Upper lobe of left lung (tissue), 6 donors: ENCODE measurements around the gene GPR183. TPM values are rescaled to one million over a fixed set of nuclear protein-coding genes. Genes with fewer than 3 reads are reported as not detected.
A peak's percentile ranks its signal among the peaks of the same experiment; 100 is the strongest.

Experiments used
- ATAC-seq, 2 donors: fragments of 200-7000 bp; cut with Tn5 transposase; one replicate each; pipeline ENCODE4 v1.9.1; 2022; ENCODE audit warnings: mild to moderate bottlenecking in 2 of 2, moderate library complexity in 2 of 2; ENCODE audit not compliant: low FRiP score in 2 of 2
- DNase-seq, 2 donors: peaks; one replicate each; pipeline ENCODE4 v3.0.0-alpha.2; 2019 to 2020
- H3K27ac ChIP-seq, 4 donors: fragments of 200-600 bp; sonication (generic); one replicate each; pipeline ENCODE4 v1.5.1; 2016 to 2019
- H3K27me3 ChIP-seq, 4 donors: fragments of 200-600 bp; sonication (generic); one replicate each; pipeline ENCODE4 v1.5.1; 2017 to 2019
- H3K36me3 ChIP-seq, 4 donors: fragments of 200-600 bp; sonication (generic); one replicate each; pipeline ENCODE4 v1.5.1; 2016 to 2019
- H3K4me1 ChIP-seq, 4 donors: fragments of 200-600 bp; sonication (generic); one replicate each; pipeline ENCODE4 v1.5.1; 2018 to 2019
- H3K4me3 ChIP-seq, 4 donors: fragments of 200-600 bp; sonication (generic); one replicate each; pipeline ENCODE4 v1.5.1; 2017 to 2019; ENCODE audit warnings: mild to moderate bottlenecking in 2 of 4, moderate library complexity in 1 of 4
- H3K9me3 ChIP-seq, 4 donors: fragments of 200-600 bp; sonication (generic); one replicate each; pipeline ENCODE4 v1.5.1; 2018 to 2019
- EP300 ChIP-seq, 4 donors: sonication (generic); formaldehyde crosslinking; IDR thresholded peaks; one replicate each; pipeline ENCODE4 v1.5.1; 2017; ENCODE audit warnings: antibody characterized with exemption in 4 of 4, control low read depth in 2 of 4
- POLR2A ChIP-seq, 4 donors: fragments of 450-650 bp; IDR thresholded peaks; one replicate each; pipeline ENCODE4 v1.5.1; 2016 to 2017; ENCODE audit warnings: antibody characterized with exemption in 4 of 4, mild to moderate bottlenecking in 2 of 4
- POLR2AphosphoS5 ChIP-seq, 2 donors: sonication (generic); formaldehyde crosslinking; IDR thresholded peaks; one replicate each; pipeline ENCODE4 v1.5.1; 2017; ENCODE audit warnings: antibody characterized with exemption in 2 of 2
- WGBS, 2 donors: methylation state at CpG; one replicate each; pipeline ENCODE4 v1.1.5; 2017 to 2018; 5-methylcytosine and 5-hydroxymethylcytosine counted together
- total RNA-seq, 6 donors: library from RNA; depleted of rRNA in 4 of 6; stranded (reverse); fragments of >200 nt in 4 of 6; gene quantifications; one replicate each; pipeline versions ENCODE4 v1.1.0 to v1.2.1, GENCODE V29; 2016 to 2021
- TF ChIP-seq, protein P1 (sequence below), 6 experiments: fragments of 450-650 bp in 4 of 6; fragments of 200-600 bp in 2 of 6; sonication (generic) in 2 of 6; IDR thresholded peaks; one replicate each; pipeline ENCODE4 v1.5.1; 2016 to 2019; ENCODE audit warnings: antibody characterized with exemption in 6 of 6
- donor health status: DM: no; HTN: no; CAD: no; lungs with moderate emphysema.
- donor health status: DM: no; HTN: yes; CAD: no; lungs with severe emphysema.

The GPR183 gene
- total RNA-seq, 6 donors from 2014 or later, result 2.6 to 13.5 (median 10.0) TPM

DNA sequence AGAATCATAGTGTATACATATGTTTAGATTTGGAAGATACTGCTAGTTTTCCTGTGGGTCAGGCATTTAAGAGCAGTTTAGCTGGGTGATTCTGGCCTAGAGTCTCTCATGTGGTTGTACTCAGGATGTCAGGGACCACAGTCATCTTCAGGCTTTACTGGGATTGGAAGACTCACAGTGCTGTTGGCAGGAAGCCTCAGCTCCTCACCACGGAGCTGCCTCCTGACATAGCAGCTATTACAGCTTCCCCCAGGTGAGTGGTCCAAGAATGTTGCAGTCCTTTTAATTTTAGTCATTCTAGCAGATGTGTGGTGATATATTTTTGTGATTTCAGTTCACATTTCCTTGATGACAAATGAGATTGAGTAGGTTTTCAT, 32.1 kb downstream of the GPR183 start:
- DNase-seq (no peak), ATAC-seq (no peak)
- Histone ChIP-seq H3K27me3 (no peaks in the 10 kb centered on the region), H3K4me3 (no peak overlapping the region), H3K36me3 (no peaks in the 10 kb centered on the region), H3K27ac (no peak overlapping the region), H3K9me3 (peaks cover 0 to 5% (median 4%) of the 10 kb centered on the region in 4 donors), H3K4me1 (peaks cover 2 to 14% (median 5%) of the 10 kb centered on the region in 4 donors)
- WGBS, 2 donors, result 38 to 57% methylated on average over 1 of the region's 1 CpG
- TF ChIP-seq POLR2AphosphoS5 (IDR thresholded peaks at IDR 0.05) (peak in 1 of 2 donors; percentile 8), POLR2A (IDR thresholded peaks at IDR 0.05) (no peak)

DNA sequence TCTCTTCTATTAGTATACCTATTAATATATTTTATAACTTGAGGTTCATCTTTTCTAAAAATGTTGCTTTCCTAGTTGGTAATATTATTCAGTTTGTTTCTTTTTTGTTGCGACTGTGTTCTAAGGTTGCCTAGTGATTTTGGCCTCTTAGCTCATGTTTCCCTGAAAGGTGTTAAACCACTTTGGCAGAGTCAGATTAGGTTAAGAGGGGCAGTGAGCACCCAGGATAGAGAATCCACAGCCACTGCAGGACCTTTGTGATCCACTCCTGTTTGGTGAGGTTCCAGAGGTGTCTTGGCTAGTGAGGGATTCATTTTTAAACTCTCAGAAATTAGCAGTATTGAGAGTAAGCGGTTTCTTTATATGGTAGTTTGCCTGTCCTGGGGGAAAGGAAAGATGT, 34.1 kb downstream of the GPR183 start:
- H3K4me1 ChIP-seq, result peaks cover 0 to 12% (median 3%) of the 10 kb centered on the region in 4 donors
- DNase-seq, result no peak
- peaks cover 0 to 5% (median 4%) of the 10 kb centered on the region in 4 donors for H3K9me3 ChIP-seq
- no peak overlapping the region for H3K4me3 ChIP-seq
- no peaks in the 10 kb centered on the region for H3K27me3 ChIP-seq
- WGBS, 2 donors, result 98 to 100% methylated on average over 2 of the region's 2 CpGs
- no peaks in the 10 kb centered on the region for H3K36me3 ChIP-seq
- ATAC-seq, result no peak
- H3K27ac ChIP-seq, result no peak overlapping the region
- no peak for TF ChIP-seq EP300 (IDR thresholded peaks at IDR 0.05)
- TF ChIP-seq POLR2AphosphoS5 (IDR thresholded peaks at IDR 0.05), result no peak

DNA sequence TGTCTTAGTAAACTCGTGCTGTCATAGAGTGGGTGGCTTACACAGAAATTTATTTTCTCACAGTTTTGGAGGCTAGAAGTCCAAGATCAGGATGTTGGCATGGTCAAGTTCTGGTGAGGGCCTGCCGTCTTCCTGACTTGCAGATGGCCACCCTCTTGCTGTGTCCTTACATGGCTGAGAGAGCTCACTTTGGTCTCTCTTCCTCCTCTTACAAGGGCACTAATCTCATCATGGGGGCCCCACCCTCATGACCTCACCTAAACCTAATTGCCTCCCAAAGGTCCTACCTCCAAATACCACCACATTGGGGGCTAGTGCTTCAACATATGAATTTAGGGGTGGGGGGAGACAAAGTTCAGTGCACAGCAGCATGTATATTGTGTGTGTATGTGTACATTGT, 34.7 kb downstream of the GPR183 start:
- peaks cover 0 to 5% (median 4%) of the 10 kb centered on the region in 4 donors for H3K9me3 ChIP-seq
- peaks cover 0 to 12% (median 3%) of the 10 kb centered on the region in 4 donors for H3K4me1 ChIP-seq
- DNase-seq, result no peak
- H3K27me3 ChIP-seq, result no peaks in the 10 kb centered on the region
- H3K27ac ChIP-seq, result no peak overlapping the region
- ATAC-seq, result no peak
- WGBS, 2 donors, result 94 to 96% methylated on average over 2 of the region's 2 CpGs
- H3K4me3 ChIP-seq, result no peak overlapping the region
- H3K36me3 ChIP-seq, result peaks cover 0 to 4% (median 1%) of the 10 kb centered on the region in 4 donors
- TF ChIP-seq POLR2A (IDR thresholded peaks at IDR 0.05), result no peak
- TF ChIP-seq, protein P1, sequence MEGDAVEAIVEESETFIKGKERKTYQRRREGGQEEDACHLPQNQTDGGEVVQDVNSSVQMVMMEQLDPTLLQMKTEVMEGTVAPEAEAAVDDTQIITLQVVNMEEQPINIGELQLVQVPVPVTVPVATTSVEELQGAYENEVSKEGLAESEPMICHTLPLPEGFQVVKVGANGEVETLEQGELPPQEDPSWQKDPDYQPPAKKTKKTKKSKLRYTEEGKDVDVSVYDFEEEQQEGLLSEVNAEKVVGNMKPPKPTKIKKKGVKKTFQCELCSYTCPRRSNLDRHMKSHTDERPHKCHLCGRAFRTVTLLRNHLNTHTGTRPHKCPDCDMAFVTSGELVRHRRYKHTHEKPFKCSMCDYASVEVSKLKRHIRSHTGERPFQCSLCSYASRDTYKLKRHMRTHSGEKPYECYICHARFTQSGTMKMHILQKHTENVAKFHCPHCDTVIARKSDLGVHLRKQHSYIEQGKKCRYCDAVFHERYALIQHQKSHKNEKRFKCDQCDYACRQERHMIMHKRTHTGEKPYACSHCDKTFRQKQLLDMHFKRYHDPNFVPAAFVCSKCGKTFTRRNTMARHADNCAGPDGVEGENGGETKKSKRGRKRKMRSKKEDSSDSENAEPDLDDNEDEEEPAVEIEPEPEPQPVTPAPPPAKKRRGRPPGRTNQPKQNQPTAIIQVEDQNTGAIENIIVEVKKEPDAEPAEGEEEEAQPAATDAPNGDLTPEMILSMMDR (IDR thresholded peaks at IDR 0.05), result no peak
- TF ChIP-seq POLR2AphosphoS5 (IDR thresholded peaks at IDR 0.05), result no peak
- TF ChIP-seq EP300 (IDR thresholded peaks at IDR 0.05), result no peak

DNA sequence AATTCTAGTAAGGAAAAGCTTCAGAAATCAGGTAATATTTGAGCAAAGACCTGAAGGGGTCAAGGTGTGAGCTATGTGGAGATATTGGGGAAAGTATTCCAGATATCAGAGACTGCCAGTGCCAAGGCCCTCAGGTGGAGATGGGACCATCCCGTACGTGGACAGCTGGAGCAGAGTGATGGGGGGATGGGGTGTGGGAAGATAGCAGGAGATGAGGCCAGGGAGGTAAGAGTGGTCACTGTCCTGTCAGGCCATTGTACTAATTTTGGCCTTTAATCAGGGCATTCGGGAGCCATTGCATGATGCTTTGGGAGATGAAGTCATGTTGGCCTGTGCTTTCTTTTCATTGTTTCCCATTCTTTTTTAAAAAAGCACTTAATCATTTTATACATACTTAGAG, 36.0 kb downstream of the GPR183 start:
- TF ChIP-seq EP300 (IDR thresholded peaks at IDR 0.05) (no peak), POLR2A (IDR thresholded peaks at IDR 0.05) (no peak), POLR2AphosphoS5 (IDR thresholded peaks at IDR 0.05) (no peak)
- TF ChIP-seq, protein P1 (IDR thresholded peaks at IDR 0.05), result no peak
- H3K4me1 ChIP-seq, result peaks cover 0 to 12% (median 2%) of the 10 kb centered on the region in 4 donors
- no peaks in the 10 kb centered on the region for H3K27me3 ChIP-seq
- 83 to 90% methylated on average over 3 of the region's 3 CpGs for WGBS, 2 donors
- no peak overlapping the region for H3K4me3 ChIP-seq
- peak overlapping the region; percentile 29 to 57 (median 44) for H3K27ac ChIP-seq
- DNase-seq, result no peak
- H3K36me3 ChIP-seq, result peaks cover 0 to 4% (median 1%) of the 10 kb centered on the region in 4 donors
- ATAC-seq, result no peak
- H3K9me3 ChIP-seq, result peaks cover 0 to 5% (median 4%) of the 10 kb centered on the region in 4 donors

DNA sequence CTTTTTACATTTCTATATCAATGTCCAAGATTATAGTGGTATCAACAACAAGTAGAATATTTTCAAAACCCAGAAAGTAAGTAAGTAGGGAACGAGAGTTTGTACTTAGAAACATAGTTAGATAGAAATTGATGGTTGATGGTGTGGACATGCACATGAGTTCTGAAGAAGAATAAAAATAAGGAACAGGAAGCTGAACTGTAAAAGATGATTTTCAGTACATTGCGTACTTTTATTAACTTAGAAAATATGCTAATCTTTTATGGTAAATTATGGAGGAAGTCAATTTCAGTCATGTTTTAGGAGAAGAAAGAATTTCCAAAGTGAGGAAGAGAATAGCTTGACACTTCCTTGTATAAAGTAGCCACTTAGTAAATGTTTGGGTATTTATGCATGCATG, 36.7 kb downstream of the GPR183 start:
- H3K9me3 ChIP-seq, result peaks cover 0 to 5% (median 4%) of the 10 kb centered on the region in 4 donors
- TF ChIP-seq, protein P1 (IDR thresholded peaks at IDR 0.05), result no peak
- TF ChIP-seq EP300 (IDR thresholded peaks at IDR 0.05), result peak in 1 of 4 donors; percentile 43
- 75 to 78% methylated on average over 2 of the region's 2 CpGs for WGBS, 2 donors
- peaks cover 0 to 4% (median 1%) of the 10 kb centered on the region in 4 donors for H3K36me3 ChIP-seq
- H3K27me3 ChIP-seq, result no peaks in the 10 kb centered on the region
- H3K4me3 ChIP-seq, result no peak overlapping the region
- DNase-seq (no peak), ATAC-seq (peak in 1 of 2 donors; percentile 46)
- peaks cover 0 to 12% (median 2%) of the 10 kb centered on the region in 4 donors for H3K4me1 ChIP-seq
- peak overlapping the region in 3 of 4 donors; percentile 42 to 57 (median 46) for H3K27ac ChIP-seq

DNA sequence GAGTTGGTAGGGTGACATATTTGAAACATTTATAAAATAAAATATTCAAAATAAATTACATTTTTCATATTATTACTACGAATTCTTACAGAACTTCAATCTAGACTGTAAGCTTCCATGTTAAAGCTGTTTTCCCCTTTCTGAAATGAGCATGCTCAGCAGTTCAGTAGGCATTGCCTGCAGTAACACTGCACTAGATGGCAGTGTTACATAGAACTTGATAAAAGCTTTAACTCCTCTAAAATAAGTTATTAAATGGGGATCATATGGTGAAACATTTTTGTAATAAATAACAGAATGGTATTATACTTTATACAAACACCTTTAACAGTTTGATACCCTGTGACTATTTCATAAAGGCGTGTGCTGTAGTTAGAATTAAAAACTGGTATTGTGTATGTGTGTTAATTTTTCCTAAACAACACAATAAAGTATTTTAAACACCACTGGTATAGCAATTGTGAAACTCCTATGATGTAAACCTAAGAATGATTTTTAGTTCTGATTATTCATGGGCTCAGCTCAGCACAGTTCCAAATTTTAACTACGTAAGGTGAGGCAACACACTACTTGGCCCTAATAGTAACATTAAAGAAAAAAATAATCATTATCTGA, 37.5 kb downstream of the GPR183 start:
- WGBS, 2 donors, result 60 to 69% methylated on average over 3 of the region's 3 CpGs

More for the DNA sequence above, 37.5 kb downstream of the GPR183 start:
- Histone ChIP-seq H3K4me3 (no peak overlapping the region), H3K27ac (peak overlapping the region in 2 of 4 donors; percentile 2 to 40), H3K4me1 (peaks cover 0 to 7% (median 2%) of the 10 kb centered on the region in 4 donors), H3K36me3 (peaks cover 0 to 4% (median 3%) of the 10 kb centered on the region in 4 donors), H3K27me3 (no peaks in the 10 kb centered on the region), H3K9me3 (peaks cover 0 to 5% (median 4%) of the 10 kb centered on the region in 4 donors)
- ATAC-seq (peak; percentile 61 to 91), DNase-seq (no peak)
- no peak for TF ChIP-seq EP300 (IDR thresholded peaks at IDR 0.05)
- TF ChIP-seq, protein P1 (IDR thresholded peaks at IDR 0.05), result peak; percentile 34 to 72 (median 60)
- TF ChIP-seq POLR2A (IDR thresholded peaks at IDR 0.05), result no peak
- TF ChIP-seq POLR2AphosphoS5 (IDR thresholded peaks at IDR 0.05), result no peak
